Gastrocnemius medialis (tissue), 4 donors: ENCODE data around the gene ANKRD16. TPM values are rescaled to one million over a fixed set of nuclear protein-coding genes. Genes with fewer than 3 reads are reported as not detected.
"Not testable (repeated sequence)": the region's sequence is repeated elsewhere in the genome, so short reads cannot be mapped to it uniquely, and the experiment has no call there.

ENCODE experiments used
- ATAC-seq, 2 donors: fragments of 150-250 bp; one replicate each; pipeline ENCODE4 v1.9.1; 2016
- DNase-seq, 2 donors: peaks; one replicate each; pipeline ENCODE4 v3.0.0-alpha.2; 2019
- H3K27ac ChIP-seq, 4 donors: fragments of 200-600 bp; sonication (generic); 1 replicate in 1 of 4; 2 replicates in 3 of 4; pipeline ENCODE4 v1.5.1; 2016 to 2018; ENCODE audit warnings: mild to moderate bottlenecking in 2 of 4, moderate library complexity in 1 of 4
- H3K27me3 ChIP-seq, 3 donors: fragments of 200-600 bp; sonication (generic) in 2 of 3; 1 replicate in 1 of 3; 2 replicates in 2 of 3; pipeline versions ENCODE4 v1.5.1 to v1.6.0; 2016 to 2019; ENCODE audit warnings: mild to moderate bottlenecking in 1 of 3, moderate library complexity in 1 of 3
- H3K36me3 ChIP-seq, 2 donors: fragments of 200-600 bp; sonication (generic) in 1 of 2; one replicate each; pipeline ENCODE4 v1.5.1; 2017 to 2018
- H3K4me1 ChIP-seq, 2 donors: fragments of 200-600 bp; sonication (generic) in 1 of 2; one replicate each; pipeline ENCODE4 v1.5.1; 2016 to 2017; ENCODE audit warnings: mild to moderate bottlenecking in 2 of 2
- H3K4me3 ChIP-seq, 4 donors: fragments of 200-600 bp; sonication (generic) in 3 of 4; 1 replicate in 1 of 4; 2 replicates in 3 of 4; pipeline ENCODE4 v1.5.1; 2016 to 2019; ENCODE audit warnings: mild to moderate bottlenecking in 2 of 4
- H3K9me3 ChIP-seq, 3 donors: fragments of 200-600 bp; sonication (generic) in 2 of 3; 1 replicate in 1 of 3; 2 replicates in 2 of 3; pipeline ENCODE4 v1.5.1; 2016 to 2019
- CTCF ChIP-seq, 5 experiments: fragments of 450-650 bp in 3 of 5; fragments of 200-600 bp in 2 of 5; sonication (generic) in 2 of 5; IDR thresholded peaks in 4 of 5; conservative IDR thresholded peaks in 1 of 5; 1 replicate in 4 of 5; 2 replicates in 1 of 5; pipeline ENCODE4 v1.5.1; 2016 to 2019; ENCODE audit warnings: antibody characterized with exemption in 5 of 5, mild to moderate bottlenecking in 3 of 5, moderate library complexity in 3 of 5
- POLR2A ChIP-seq, 2 donors: fragments of 450-650 bp; IDR thresholded peaks; one replicate each; pipeline ENCODE4 v1.6.1; 2017; ENCODE audit warnings: antibody characterized with exemption in 2 of 2, mild to moderate bottlenecking in 2 of 2, moderate library complexity in 2 of 2
- in situ Hi-C, 4 donors: fragments of 200-750 bp; cut with MboI; loops; one replicate each; pipeline versions ENCODE4 v1.15.0 to v1.8.0; 2017; ENCODE audit warnings: low sequenced_read_pairs in 4 of 4
- intact Hi-C: fragments of 100-400 bp; cut with DNase I; formaldehyde crosslinking; loops from one replicate; pipeline ENCODE4 v1.15.1; 2023; ENCODE audit warnings: low total_unique reads
- total RNA-seq, 4 donors: library from RNA; depleted of rRNA; stranded (reverse); fragments of >200 nt; gene quantifications; one replicate each; pipeline versions ENCODE4 v1.1.0 to v1.2.3, GENCODE V29; 2016

ANKRD16 gene
- total RNA-seq, 4 donors from 2014 or later, result 1.4 to 5.4 (median 3.8) TPM

- H3K27ac ChIP-seq, result no peak overlapping the region
- no peaks in the 10 kb centered on the region for H3K27me3 ChIP-seq
- in situ Hi-C loops (loop anchor here in 3 of 4 donors (25.0 kb wide), 2 partner anchors 169 to 419 kb away; partner anchors contain the start of gene TASOR2 (in 3 of the 3)), intact Hi-C loops (no loop called here)
- no peak for ATAC-seq
- H3K4me1 ChIP-seq, result no peaks in the 10 kb centered on the region
- H3K9me3 ChIP-seq, result no peaks in the 10 kb centered on the region
- no peak overlapping the region for H3K4me3 ChIP-seq
- H3K36me3 ChIP-seq, result no peaks in the 10 kb centered on the region
- no peak for DNase-seq
- TF ChIP-seq CTCF (IDR thresholded peaks at IDR 0.05 in 4 of 5, conservative IDR thresholded peaks at IDR 0.05 in 1 of 5) (no peak), POLR2A (IDR thresholded peaks at IDR 0.05) (no peak)
These were observed 33.6 kb downstream of the ANKRD16 start for GRCh38 chr10:5855979-5856700.

GRCh38 chr10:5854131-5854475 lies 35.6 kb downstream of the ANKRD16 start:
- Histone ChIP-seq H3K4me3 (no peak overlapping the region), H3K27me3 (no peaks in the 10 kb centered on the region), H3K9me3 (no peaks in the 10 kb centered on the region), H3K27ac (no peak overlapping the region), H3K4me1 (no peaks in the 10 kb centered on the region), H3K36me3 (no peaks in the 10 kb centered on the region)
- TF ChIP-seq CTCF (IDR thresholded peaks at IDR 0.05 in 4 of 5, conservative IDR thresholded peaks at IDR 0.05 in 1 of 5) (no peak), POLR2A (IDR thresholded peaks at IDR 0.05) (no peak)
- no peak for ATAC-seq
- DNase-seq, result no peak
- in situ Hi-C loops, result loop anchor here in 3 of 4 donors (25.0 kb wide), 2 partner anchors 167 to 417 kb away; partner anchors contain the start of gene TASOR2 (in 3 of the 3)
- intact Hi-C loops, result no loop called here

- peak overlapping the region in 1 of 4 donors; percentile 31 for H3K27ac ChIP-seq
- ATAC-seq, intact Hi-C loops, H3K4me1 ChIP-seq, in situ Hi-C loops, H3K9me3 ChIP-seq, H3K36me3 ChIP-seq, DNase-seq, H3K4me3 ChIP-seq, H3K27me3 ChIP-seq: not testable (repeated sequence)
These were observed 43.0 kb downstream of the ANKRD16 start for GRCh38 chr10:5846667-5847066.

- no peak for DNase-seq
- Histone ChIP-seq H3K27ac (peak overlapping the region in 1 of 4 donors; percentile 11), H3K9me3 (no peaks in the 10 kb centered on the region), H3K36me3 (no peaks in the 10 kb centered on the region), H3K27me3 (peaks cover 0 to 4% (median 0%) of the 10 kb centered on the region in 3 donors), H3K4me1 (no peaks in the 10 kb centered on the region), H3K4me3 (no peak overlapping the region)
- ATAC-seq, result no peak
- intact Hi-C loops (no loop called here), in situ Hi-C loops (no loop called here)
- TF ChIP-seq POLR2A (IDR thresholded peaks at IDR 0.05), result no peak
- TF ChIP-seq CTCF (IDR thresholded peaks at IDR 0.05 in 4 of 5, conservative IDR thresholded peaks at IDR 0.05 in 1 of 5), result no peak
These were observed 45.2 kb downstream of the ANKRD16 start for GRCh38 chr10:5844345-5845055.

- no peak for ATAC-seq
- Histone ChIP-seq H3K4me3 (no peak overlapping the region), H3K36me3 (no peaks in the 10 kb centered on the region), H3K27ac (no peak overlapping the region), H3K9me3 (no peaks in the 10 kb centered on the region), H3K27me3 (peaks cover 0 to 6% (median 0%) of the 10 kb centered on the region in 3 donors), H3K4me1 (no peaks in the 10 kb centered on the region)
- in situ Hi-C loops (no loop called here), intact Hi-C loops (no loop called here)
- no peak for TF ChIP-seq CTCF (IDR thresholded peaks at IDR 0.05 in 4 of 5, conservative IDR thresholded peaks at IDR 0.05 in 1 of 5)
- TF ChIP-seq POLR2A (IDR thresholded peaks at IDR 0.05), result no peak
- DNase-seq, result no peak
These were observed 45.9 kb downstream of the ANKRD16 start for GRCh38 chr10:5843686-5844344.
